OCI-LY3 (cell line): ENCODE results near the gene FTO.

Source experiments
- H2AFZ ChIP-seq: fragments of 200-600, 300-600 bp; shearing (Covaris generic); 2 replicates; pipeline ENCODE4 v1.6.0; 2014; ENCODE audit warnings: antibody characterized with exemption, low read depth, low read length
- H3K27ac ChIP-seq: fragments of 200-600, 300-600 bp; sonication (generic); 2 replicates; pipeline ENCODE4 v1.5.1; 2014; ENCODE audit warnings: mild to moderate bottlenecking, low read length, moderate library complexity, mixed read lengths
- H3K27me3 ChIP-seq: fragments of 200-600, 300-600 bp; sonication (generic); 2 replicates; pipeline ENCODE4 v1.6.1; 2014; ENCODE audit warnings: low read depth, low read length, mixed read lengths
- H3K36me3 ChIP-seq: fragments of 200-600, 300-600 bp; sonication (generic); replicated peaks from 2 replicates; pipeline ENCODE3; 2014; ENCODE audit warnings: low read depth, low read length, mixed read lengths
- H3K4me1 ChIP-seq: fragments of 300-600, 200-600 bp; sonication (generic); 2 replicates; pipeline ENCODE4 v1.6.1; 2014; ENCODE audit warnings: low read length, mixed read lengths
- H3K4me2 ChIP-seq: fragments of 200-600, 300-600 bp; sonication (generic); 2 replicates; pipeline ENCODE4 v1.6.1; 2014; ENCODE audit warnings: low read length, mixed read lengths
- H3K4me3 ChIP-seq: fragments of 300-600, 200-600 bp; sonication (generic); 2 replicates; pipeline ENCODE4 v1.5.1; 2014; ENCODE audit warnings: antibody characterized with exemption, mild to moderate bottlenecking, low read length, moderate library complexity
- H3K79me2 ChIP-seq: fragments of 300-600, 200-600 bp; shearing (Covaris generic); 2 replicates; pipeline ENCODE4 v1.6.1; 2014; ENCODE audit warnings: mild to moderate bottlenecking, low read length, mixed read lengths
- H3K9ac ChIP-seq: fragments of 300-600, 200-600 bp; shearing (Covaris generic); 2 replicates; pipeline ENCODE4 v1.6.0; 2014; ENCODE audit warnings: mild to moderate bottlenecking, low read length, moderate library complexity
- H3K9me3 ChIP-seq: fragments of 200-600, 300-600 bp; shearing (Covaris generic); 2 replicates; pipeline ENCODE4 v1.6.1; 2014; ENCODE audit warnings: low read length, mixed read lengths; ENCODE audit not compliant: insufficient read depth
- H4K20me1 ChIP-seq: fragments of 200-600, 300-600 bp; sonication (generic); 2 replicates; pipeline ENCODE4 v1.6.1; 2016; ENCODE audit warnings: low read length, mixed read lengths; ENCODE audit not compliant: insufficient read depth
- CTCF ChIP-seq: fragments of 200-600, 300-600 bp; sonication (generic); IDR thresholded peaks from 2 replicates; pipeline ENCODE4 v1.5.1; 2014; ENCODE audit warnings: antibody characterized with exemption, low read length, low read depth
- EZH2phosphoT487 ChIP-seq: fragments of 200-600 bp; shearing (Covaris generic); IDR thresholded peaks from 2 replicates; pipeline ENCODE4 v1.6.1; 2018; ENCODE audit warnings: antibody characterized with exemption, mixed run types, low read depth

The FTO gene

GRCh38 chr16:53974484-53975080 lies 270.6 kb downstream of the FTO start:
- Histone ChIP-seq H2AFZ (no peak overlapping the region), H3K36me3 (no peaks in the 10 kb centered on the region), H3K9ac (no peak overlapping the region), H3K9me3 (no peaks in the 10 kb centered on the region), H3K79me2 (no peaks in the 10 kb centered on the region), H3K4me2 (no peak overlapping the region), H4K20me1 (no peaks in the 10 kb centered on the region), H3K4me1 (no peaks in the 10 kb centered on the region), H3K4me3 (no peak overlapping the region), H3K27ac (no peak overlapping the region), H3K27me3 (no peaks in the 10 kb centered on the region)
- TF ChIP-seq CTCF (no peak), EZH2phosphoT487 (no peak)

- Histone ChIP-seq H3K79me2 (no peaks in the 10 kb centered on the region), H3K4me1 (no peaks in the 10 kb centered on the region), H3K4me2 (no peak overlapping the region), H3K9me3 (no peaks in the 10 kb centered on the region), H4K20me1 (no peaks in the 10 kb centered on the region), H3K27ac (no peak overlapping the region), H2AFZ (no peak overlapping the region), H3K27me3 (no peaks in the 10 kb centered on the region), H3K4me3 (no peak overlapping the region), H3K36me3 (no peaks in the 10 kb centered on the region), H3K9ac (no peak overlapping the region)
- TF ChIP-seq EZH2phosphoT487, result no peak
- TF ChIP-seq CTCF, result no peak
These were observed 276.7 kb downstream of the FTO start for GRCh38 chr16:53980675-53981074.

GRCh38 chr16:53982631-53983042 lies 278.7 kb downstream of the FTO start:
- Histone ChIP-seq H3K27me3 (no peaks in the 10 kb centered on the region), H3K4me1 (no peaks in the 10 kb centered on the region), H2AFZ (no peak overlapping the region), H3K9ac (no peak overlapping the region), H3K79me2 (no peaks in the 10 kb centered on the region), H3K36me3 (no peaks in the 10 kb centered on the region), H3K4me3 (no peak overlapping the region), H4K20me1 (no peaks in the 10 kb centered on the region), H3K4me2 (no peak overlapping the region), H3K9me3 (no peaks in the 10 kb centered on the region), H3K27ac (no peak overlapping the region)
- TF ChIP-seq EZH2phosphoT487 (no peak), CTCF (no peak)

GRCh38 chr16:53984936-53985335 lies 281.0 kb downstream of the FTO start:
- Histone ChIP-seq H4K20me1 (no peaks in the 10 kb centered on the region; the same call in 1 of the 2 replicates), H3K27ac (no peak overlapping the region), H2AFZ (no peak overlapping the region), H3K4me2 (no peak overlapping the region), H3K9ac (no peak overlapping the region), H3K27me3 (no peaks in the 10 kb centered on the region), H3K9me3 (no peaks in the 10 kb centered on the region), H3K4me1 (no peaks in the 10 kb centered on the region), H3K36me3 (no peaks in the 10 kb centered on the region), H3K79me2 (no peaks in the 10 kb centered on the region), H3K4me3 (no peak overlapping the region)
- no peak for TF ChIP-seq EZH2phosphoT487
- no peak for TF ChIP-seq CTCF
